ENCODE measurements around the gene CAND1.

The CAND1 gene

DNA sequence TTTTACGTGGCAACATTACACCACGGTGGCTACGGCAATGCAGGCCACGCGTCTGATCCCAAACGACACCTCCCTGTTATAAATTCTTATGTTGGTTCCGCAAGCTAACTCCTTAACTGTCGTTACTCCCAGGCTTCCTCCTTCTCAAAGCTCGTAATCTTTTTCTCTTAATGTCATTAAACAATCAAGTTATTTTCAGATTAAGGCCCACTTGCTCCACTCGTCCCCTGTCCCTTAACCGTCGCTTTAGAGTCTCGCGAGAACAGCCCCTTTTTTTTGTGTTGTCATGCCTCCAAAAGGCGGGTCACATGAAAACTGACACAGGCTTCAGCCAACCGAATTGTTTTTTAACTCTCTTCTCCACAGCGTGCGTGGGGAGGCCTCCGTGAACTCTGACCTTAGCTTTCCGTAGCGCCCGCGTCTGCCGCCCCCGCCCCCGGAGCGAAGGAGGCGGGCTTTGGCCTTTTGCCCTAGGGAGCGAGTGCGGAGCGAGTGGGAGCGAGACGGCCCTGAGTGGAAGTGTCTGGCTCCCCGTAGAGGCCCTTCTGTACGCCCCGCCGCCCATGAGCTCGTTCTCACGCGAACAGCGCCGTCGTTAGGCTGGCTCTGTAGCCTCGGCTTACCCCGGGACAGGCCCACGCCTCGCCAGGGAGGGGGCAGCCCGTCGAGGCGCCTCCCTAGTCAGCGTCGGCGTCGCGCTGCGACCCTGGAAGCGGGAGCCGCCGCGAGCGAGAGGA is at the start of gene CAND1:
Gene CAND1, plus strand, starts transcription at position 463 of the 737 bp plus-strand sequence. CDS start 360 bp downstream, outside the sequence.
- peak; percentile 89 to 94 for DNase-seq (ENCODE audit: extremely low read depth in 1 of 2, low read depth in 1 of 2)

DNA sequence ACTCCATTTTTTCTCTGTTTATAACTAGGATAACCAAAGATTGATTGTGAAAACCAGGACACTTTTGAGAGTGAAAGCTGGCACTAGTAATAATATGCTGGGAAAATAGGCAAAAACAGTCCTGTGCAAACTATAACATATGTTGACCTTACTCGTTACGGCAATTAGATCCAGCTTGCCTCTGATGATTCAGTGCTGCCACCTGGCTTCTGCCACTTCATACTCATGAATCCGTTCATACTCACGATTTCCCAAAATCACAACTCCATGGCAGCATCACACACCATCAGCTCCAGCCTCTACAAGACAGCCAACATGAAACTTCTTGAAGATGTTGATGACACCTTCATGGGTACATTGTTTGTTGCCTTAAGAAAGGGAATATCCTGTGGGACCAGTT is 49.1 kb upstream of the CAND1 start:
- no peak for DNase-seq (ENCODE audit: extremely low read depth in 1 of 2, low read depth in 1 of 2)

DNA sequence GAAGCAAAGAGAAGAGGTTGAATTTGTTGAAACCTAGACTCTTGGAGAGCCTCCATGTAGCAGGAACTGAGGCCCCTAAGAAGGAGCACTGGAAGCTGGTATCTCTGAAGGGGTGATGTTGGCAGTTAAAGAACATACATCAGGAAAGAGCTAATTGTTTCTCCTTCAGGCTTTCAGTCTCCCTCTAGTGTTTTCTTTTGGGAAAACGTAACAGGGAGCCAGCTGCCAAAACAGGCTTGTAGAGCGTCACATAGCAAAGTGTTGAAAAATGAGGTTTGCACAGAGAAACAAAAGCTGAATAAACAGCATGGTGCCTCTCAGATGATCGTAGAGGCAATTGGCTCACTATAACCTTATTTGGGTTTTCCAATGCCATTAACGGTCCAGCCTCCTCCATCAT is 46.9 kb upstream of the CAND1 start:
- DNase-seq (ENCODE audit: extremely low read depth in 1 of 2, low read depth in 1 of 2) = no peak

DNA sequence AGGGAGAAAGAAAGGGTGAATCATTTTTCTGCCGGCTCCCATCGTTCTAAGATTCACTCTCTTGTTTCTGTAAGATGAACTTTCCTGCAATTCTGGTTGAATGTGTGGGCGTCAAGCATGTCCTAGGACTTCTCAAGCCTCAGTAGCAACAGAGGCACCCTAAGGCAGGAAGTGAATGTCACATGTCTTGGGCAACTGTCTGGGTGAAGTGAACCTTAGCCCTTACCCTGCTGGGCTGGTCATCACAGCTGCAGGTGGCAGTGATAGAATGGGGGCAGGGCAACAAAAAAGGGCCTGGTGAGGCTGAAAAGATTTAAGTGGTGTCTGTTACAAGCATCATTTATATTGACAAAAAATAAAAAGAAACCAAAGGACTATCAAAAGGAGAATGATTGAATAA is 45.9 kb upstream of the CAND1 start:
- DNase-seq (ENCODE audit: extremely low read depth in 1 of 2, low read depth in 1 of 2) = no peak

DNA sequence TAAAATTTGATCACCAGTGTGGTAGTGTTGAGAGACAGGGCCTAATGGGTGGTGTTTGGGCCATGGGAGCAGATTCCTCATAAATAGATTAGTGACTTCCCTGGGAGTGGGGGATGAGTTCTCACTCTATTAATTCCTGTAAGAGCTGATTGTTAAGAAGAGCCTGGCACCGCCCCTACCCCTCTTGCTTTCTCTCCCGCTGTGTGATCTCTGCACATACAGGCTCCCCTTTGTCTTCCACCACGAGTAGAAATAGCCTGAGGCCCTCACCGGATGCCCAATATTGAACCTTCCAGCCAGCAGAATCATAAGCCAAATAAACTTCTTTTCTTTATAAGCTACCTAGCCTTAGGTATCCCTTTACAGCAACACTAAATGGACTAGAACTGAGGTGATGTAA is 31.9 kb upstream of the CAND1 start:
- DNase-seq (ENCODE audit: extremely low read depth in 1 of 2, low read depth in 1 of 2) = no peak

DNA sequence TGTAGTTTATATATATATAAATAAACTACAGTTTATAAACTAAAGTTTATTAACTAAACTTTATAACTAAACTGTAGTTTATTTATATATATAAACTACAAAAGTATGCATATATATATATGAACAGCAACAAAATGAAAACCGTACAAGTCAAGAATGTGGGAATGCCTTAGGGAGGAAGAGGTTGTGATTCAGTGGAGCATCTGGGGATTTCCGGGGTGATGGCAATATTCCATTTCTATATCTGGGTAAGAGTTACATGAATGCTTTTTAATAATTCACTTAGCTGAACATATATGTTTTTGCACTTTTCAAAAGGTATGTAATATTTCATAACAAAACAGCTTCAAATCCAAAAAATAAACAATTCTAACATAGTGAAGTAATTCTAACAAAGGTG is 30.1 kb upstream of the CAND1 start:
- no peak for DNase-seq (ENCODE audit: extremely low read depth in 1 of 2, low read depth in 1 of 2)

DNA sequence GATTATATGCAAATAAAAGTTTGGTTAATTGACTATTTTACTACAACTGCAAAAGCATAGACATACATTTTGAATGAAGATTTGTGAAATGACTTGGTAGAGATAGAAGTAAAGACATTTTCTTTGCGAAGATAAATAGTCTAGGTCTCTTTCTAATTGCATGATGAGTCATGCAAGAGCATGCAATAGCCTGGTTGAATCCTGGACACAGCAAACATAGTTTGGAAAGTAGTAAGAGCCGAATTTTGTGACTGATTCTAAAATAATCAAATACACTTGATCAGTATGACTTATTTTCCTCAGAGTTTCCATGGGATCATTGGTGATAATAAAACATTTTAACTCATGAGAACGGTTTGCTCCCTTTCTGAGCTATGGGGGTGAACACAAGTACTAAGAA is 27.7 kb upstream of the CAND1 start:
- no peak for DNase-seq (ENCODE audit: extremely low read depth in 1 of 2, low read depth in 1 of 2)

DNA sequence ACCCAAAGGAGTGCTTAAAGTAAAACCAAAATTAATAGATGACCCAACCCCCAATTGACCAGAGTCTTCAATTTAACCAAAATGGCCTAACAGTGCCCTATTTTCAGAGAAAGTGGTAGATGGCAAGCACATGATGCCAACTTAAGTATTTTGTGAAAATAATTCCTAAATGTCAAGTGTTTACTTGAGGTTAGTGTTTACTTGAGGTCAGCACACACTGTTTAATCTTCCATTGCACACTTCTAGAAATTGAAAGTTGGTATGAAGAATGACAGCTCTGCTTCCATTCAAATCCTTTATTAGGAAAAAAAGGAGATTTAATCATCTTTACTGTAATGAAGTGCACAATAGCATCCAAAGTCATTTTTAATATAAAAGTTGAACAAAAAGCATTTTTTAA is 25.9 kb upstream of the CAND1 start:
- DNase-seq (ENCODE audit: extremely low read depth in 1 of 2, low read depth in 1 of 2) = no peak

DNA sequence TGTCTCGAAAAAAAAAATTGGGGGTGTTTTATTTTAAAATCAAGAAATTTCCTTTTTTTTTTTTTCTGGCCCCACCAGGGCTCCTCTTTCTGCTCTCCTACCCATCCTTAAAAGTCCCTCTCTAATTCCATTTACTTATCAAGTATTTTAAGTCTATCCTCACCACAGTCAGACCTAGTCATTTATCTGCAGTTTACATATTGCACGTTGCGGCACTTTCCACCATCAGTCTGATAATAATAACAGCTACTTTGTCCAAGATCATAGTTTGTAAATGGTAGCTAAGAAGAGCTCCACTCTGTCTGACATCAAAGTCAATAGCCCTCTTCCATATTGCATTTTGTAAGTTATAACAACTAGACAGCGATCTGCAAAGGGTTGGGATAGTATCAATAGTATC is 23.6 kb upstream of the CAND1 start:
- no peak for DNase-seq (ENCODE audit: extremely low read depth in 1 of 2, low read depth in 1 of 2)

DNA sequence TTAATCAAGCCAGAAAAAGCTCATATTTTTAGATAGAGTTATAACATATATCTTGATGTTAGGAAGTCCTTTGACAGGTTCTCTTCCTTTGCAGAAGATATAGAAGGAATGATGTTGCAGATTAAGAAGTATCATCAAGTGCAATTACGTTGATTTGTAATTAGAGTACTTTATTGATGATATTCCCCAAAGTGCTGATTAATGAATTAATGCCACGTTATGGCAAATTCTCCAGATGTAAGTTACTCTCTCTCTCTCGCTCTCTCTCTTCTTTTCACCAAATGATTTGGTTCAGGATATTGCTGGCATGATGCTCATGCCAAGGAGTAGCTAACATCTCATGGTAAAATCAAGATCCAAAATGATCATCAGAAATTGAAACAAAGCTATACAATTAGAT is 18.1 kb upstream of the CAND1 start:
- no peak for DNase-seq (ENCODE audit: extremely low read depth in 1 of 2, low read depth in 1 of 2)

DNA sequence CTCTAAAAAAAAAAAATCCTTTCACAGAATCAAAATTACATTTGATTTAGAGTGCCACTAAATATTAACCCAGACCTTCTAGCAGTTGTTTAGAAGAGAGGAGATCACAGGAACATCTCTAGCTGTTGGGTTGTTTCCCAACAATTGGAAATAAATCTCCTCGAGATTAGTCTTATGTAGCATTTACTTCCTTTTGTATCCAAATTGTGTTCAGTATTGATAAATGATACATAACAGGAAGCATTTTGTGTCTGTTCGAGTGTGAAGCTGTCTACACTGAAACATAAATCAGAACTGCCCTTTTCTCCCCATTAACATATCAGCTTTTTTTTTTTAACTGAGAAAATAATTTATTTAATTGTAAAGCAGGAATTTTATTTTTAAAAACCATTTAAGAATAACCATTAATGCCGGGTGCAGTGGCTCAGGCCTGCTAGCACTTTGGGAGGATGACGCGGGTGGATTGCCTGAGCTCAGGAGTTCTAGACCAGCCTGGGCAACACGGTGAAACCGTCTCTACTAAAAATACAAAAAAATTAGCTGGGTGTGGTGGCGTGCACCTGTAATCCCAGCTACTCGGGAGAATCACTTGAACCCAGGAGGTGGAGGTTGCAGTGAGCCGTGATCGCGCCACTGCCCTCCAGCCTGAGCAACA is 14.7 kb upstream of the CAND1 start:
- DNase-seq (ENCODE audit: extremely low read depth in 1 of 2, low read depth in 1 of 2) = no peak

DNA sequence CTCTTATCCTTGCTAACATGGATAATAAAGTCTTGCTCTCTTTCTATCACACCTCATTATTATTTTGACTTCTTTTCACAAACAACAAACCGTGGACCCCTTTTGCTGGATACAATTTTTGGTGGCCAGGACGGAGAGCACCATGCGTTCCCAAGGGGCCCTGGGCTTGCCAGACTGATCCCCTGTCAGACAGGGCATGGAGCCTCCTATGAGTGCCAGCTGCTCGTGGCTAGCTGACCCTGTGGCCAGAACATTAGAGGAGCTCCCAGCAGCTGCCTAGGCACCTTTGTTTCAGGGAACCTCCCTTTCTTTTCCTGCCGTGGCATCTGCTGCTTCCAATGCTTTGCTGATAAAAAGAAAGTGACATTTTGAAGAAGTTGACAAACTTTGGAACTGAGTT is 12.5 kb upstream of the CAND1 start:
- DNase-seq (ENCODE audit: extremely low read depth in 1 of 2, low read depth in 1 of 2) = no peak

DNA sequence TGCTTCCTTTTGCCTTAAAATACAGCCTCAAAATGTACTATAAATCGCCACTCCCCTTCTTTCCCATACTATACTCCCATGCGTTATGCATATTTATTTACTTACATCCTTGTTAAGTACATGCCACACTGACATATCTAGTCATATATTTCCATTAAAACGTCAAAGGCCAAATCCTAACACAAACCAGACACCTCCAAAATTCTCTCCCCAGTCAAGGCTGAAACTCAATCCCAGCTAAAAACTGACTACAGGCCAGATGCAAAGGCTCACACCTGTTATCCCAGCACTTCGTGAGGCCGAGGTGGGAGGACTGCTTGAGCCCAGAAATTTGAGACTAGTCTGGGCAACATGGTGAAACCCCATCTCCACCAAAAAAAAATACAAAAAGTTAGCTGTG is 5.7 kb upstream of the CAND1 start:
- DNase-seq (ENCODE audit: extremely low read depth in 1 of 2, low read depth in 1 of 2) = no peak

DNA sequence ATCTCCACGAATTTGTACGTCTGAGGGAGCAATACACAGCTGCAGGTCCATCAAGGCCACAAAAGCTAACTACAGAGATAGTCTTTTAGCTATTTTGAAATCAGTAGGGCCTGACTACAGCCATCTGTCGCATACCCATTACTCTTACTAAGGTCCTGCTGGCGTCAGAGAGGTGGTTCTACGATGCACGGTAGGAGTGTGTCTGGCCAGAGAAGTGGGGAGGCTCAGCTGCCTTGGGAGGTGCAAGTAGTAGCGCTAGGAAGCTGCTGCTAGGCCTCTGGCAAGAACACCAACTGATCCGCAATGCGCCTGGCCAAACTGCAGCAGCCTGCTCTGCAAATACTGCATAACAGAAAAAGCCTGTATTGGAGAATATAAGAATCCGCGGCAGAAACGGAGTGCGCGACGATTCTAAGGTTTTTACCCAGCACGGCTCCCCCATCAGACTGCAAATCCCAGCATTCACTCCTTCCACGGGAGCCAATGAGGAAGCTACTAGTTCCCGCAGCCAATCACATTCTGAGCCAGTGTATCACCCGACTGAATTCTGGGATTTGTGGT is 743 bp upstream of the CAND1 start:
- peak; percentile 60 to 83 for DNase-seq (ENCODE audit: extremely low read depth in 1 of 2, low read depth in 1 of 2)

DNA sequence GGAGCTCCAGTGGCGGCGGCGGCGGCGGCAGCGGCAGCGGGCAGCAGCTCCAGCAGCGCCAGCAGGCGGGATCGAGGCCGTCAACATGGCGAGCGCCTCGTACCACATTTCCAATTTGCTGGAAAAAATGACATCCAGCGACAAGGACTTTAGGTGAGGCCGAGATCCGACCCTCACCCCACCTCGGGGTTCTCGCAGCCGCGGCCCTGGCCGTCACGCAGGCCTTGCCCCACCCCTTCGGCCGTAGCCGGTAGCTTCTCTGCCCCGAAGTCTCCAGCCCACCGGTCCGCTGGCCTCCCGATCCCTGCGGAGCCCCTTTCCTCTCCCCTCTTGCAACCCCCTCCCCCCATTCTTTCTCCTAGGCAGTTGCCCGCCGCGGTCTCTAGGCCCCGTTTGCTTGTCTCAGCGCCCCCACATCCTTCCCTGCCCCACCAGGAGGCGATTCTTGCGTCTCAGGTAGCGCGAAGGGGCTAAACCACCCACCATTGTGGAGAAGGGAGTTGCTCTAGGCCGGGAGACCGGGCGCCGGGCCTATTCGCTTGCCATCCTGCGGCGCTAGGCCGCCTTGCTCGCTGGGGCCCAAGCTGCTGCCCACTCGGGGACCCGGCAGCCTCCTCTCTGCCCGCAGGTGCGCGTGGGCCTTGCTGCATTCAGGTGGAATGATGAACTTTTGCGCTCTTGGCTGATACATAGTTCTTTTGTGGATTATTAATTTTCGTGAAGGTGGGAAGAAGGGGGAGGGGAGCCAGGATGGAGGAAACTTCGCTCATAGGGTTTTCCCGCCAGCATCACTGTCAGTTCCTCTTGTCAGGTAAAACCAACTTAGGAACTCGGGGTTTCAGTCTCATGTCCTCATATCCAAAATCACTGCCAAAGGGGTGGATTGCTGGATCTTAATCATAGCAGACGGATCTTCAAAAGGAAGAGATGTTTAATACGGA is 745 bp downstream of the CAND1 start:
- DNase-seq (ENCODE audit: extremely low read depth in 1 of 2, low read depth in 1 of 2) = peak; percentile 19 to 29

DNA sequence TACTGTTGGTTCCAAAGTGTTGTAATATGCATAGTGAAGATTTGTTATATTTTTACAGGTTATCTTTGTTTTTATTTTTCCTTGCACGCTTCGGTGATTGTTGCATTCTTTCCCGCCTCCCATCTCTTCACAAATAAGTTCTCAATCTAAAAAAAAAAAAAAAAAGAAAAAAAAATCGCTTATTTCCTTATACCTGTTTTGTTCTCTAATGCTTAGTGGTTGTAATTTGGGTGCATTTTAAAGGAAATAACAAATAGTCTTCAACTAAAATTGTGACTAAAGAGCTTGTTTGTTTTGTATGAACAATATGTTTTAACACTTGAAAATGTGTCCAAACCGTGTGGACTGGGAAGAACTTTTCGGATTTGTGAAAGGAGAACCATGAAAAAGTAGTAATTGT is 1.5 kb downstream of the CAND1 start:
- no peak for DNase-seq (ENCODE audit: extremely low read depth in 1 of 2, low read depth in 1 of 2)

DNA sequence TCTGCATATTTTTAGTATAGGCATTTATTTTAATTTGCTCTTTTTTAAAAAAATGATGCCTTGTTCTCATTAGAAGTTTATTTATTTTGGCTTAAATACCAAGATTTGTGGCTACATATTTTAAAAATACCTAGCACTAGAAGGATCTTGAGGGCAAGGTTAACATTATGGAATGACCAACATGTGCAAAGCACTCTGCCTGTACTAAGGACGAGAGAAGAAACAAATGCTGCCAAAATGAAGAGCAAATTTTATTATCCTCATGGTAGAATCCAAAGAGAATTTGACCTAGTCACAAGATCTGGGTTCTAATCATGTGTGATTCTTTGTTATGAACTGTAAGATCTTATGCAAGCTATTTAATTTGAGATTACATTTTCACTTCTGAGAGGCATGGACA is 2.8 kb downstream of the CAND1 start:
- no peak for DNase-seq (ENCODE audit: extremely low read depth in 1 of 2, low read depth in 1 of 2)

DNA sequence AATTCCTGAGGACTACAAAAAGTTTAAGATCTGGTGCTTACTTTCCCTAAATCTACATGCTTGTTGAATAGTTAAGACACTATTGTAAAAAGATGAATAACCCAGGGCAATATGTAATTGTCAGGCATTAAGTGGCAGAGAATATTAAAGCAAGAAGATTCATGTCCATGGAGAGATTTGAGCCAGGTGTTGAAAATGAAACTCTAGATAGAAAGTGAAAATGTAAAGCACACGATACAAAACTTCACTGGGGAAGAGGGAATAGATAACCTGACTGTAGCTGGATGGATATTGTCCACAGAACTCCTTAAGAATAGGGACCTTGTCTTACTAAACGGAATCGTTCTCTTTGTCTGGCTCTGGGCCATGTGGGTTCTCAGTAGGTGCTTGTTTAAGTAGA is 5.0 kb downstream of the CAND1 start:
- DNase-seq (ENCODE audit: extremely low read depth in 1 of 2, low read depth in 1 of 2) = no peak

DNA sequence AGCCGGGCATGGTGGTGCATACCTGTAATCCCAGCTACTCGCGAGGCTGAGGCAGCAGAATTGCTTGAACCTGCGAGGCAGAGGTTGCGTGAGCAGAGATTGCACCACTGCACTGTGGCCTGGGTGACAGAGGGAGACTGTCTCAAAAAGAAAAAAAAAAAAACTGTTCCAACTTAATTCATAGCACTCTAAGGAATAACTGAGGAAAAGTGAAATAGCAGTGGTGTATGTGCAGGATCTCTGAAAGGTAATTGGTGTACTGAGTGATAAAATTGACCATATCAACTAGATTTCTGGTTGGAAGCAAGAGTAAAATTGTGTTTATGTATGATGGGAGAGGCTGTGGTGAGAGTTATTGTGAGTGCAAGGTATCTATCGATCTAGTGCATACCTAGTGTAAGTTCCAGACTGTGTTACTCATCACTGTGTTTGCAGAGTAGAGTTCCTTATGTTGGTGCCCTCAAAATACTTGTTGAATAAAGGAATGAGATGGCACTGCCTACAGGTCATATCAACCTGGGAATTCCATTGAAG is 6.3 kb downstream of the CAND1 start:
- no peak for DNase-seq (ENCODE audit: extremely low read depth in 1 of 2, low read depth in 1 of 2)

DNA sequence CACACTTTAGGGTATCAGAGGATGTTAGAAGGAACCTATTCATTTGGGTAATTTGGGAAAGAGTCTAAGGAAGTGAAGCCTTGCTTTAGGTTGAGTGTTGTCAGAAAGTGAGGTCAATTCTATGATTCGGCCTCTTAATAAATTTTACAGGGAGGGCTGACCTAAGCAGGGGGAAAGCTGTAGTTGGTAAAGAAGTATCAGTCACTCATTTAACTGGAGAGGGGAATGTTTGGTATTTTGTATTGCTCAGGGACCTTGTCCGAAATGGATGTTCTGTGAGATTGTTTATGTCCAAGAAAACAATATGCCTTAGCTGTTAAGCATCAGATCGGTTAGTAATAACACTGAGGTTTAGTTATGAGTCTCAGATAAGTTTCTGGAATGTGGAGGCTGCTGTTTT is 7.3 kb downstream of the CAND1 start:
- DNase-seq (ENCODE audit: extremely low read depth in 1 of 2, low read depth in 1 of 2) = no peak

DNA sequence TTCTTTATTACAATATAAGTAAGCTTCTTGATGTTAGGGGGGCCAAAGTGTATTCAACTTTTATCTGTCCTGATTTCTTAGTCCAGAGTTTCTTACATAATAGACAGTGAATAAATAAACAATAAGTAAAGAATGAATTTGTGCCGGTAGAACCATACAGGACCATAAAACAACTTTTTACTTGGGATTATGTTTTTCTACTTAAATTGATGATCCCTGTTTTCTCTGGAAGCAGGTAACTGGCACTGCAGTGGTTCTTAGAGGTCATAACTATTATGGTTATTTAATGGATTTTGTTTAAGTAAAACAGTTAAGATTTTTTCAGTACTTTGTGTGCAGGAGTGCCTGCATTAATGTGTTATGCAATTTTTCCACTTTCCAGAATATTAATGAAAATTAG is 10.5 kb downstream of the CAND1 start:
- no peak for DNase-seq (ENCODE audit: extremely low read depth in 1 of 2, low read depth in 1 of 2)

Data from stimulated activated CD8-positive, alpha-beta memory T cell treated with anti-CD3 and anti-CD28 coated beads, Interleukin-7, amount 100 ng/mL, for 48 hours (primary cell).